ENCODE data around the gene MAP2K5. TPM values are rescaled to one million over a fixed set of nuclear protein-coding genes. Genes with fewer than 3 reads are reported as not detected.

The MAP2K5 gene
- total RNA-seq, 1 donor from 2014 or later: 19.6 TPM

DNA sequence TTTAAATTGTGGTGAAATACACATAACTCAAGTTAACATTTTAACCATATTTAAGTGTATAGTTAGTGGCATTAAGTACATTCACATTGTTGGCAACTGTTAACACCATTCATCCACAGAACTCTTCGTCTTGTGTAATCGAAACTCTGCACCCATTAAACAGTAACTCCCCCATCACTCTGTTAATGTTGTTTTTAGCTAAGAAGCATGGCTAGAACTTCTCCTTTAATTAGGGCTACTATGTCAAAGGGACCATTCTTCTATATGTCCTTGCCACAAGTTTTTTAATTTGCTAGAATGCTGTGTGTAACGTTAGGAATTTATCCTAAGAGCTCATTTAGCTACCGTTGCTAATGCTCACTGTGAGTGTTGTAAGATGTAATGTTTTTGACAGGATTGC, 60.6 kb downstream of the MAP2K5 start:
- Mint-ChIP-seq H3K4me1 (peaks cover 8% of the 10 kb centered on the region), H3K4me3 (no peak overlapping the region), H3K36me3 (ENCODE audit: low read depth) (peaks cover 5% of the 10 kb centered on the region), H3K9me3 (no peaks in the 10 kb centered on the region), H3K27ac (ENCODE audit: unreplicated experiment) (no peak overlapping the region), H3K27me3 (ENCODE audit: low read depth) (no peaks in the 10 kb centered on the region)
- no peak for DNase-seq (ENCODE audit: low read depth, low spot score)
- TF ChIP-seq, protein P1, sequence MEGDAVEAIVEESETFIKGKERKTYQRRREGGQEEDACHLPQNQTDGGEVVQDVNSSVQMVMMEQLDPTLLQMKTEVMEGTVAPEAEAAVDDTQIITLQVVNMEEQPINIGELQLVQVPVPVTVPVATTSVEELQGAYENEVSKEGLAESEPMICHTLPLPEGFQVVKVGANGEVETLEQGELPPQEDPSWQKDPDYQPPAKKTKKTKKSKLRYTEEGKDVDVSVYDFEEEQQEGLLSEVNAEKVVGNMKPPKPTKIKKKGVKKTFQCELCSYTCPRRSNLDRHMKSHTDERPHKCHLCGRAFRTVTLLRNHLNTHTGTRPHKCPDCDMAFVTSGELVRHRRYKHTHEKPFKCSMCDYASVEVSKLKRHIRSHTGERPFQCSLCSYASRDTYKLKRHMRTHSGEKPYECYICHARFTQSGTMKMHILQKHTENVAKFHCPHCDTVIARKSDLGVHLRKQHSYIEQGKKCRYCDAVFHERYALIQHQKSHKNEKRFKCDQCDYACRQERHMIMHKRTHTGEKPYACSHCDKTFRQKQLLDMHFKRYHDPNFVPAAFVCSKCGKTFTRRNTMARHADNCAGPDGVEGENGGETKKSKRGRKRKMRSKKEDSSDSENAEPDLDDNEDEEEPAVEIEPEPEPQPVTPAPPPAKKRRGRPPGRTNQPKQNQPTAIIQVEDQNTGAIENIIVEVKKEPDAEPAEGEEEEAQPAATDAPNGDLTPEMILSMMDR (conservative IDR thresholded peaks at IDR 0.05): no peak

DNA sequence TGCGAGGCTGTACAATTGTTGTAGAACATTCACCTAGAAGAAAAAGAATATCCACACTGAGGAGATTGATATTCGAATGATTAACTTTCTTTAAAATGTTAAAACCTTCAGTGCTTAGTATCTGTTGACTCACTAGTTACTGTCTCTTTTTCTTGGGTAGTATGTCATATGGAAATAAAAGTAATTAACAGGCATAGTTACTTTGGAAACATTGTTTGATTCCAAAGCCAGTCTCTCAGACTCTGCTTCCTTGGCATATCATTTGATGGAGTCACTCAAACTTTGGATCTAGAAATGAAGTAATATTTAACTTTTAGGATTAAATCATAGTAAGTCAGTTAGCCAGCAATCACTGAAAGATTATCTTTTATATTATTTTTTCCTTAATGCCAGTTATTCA, 63.4 kb downstream of the MAP2K5 start:
- no peaks in the 10 kb centered on the region for H3K27me3 Mint-ChIP-seq (ENCODE audit: low read depth)
- TF ChIP-seq, protein P1 (conservative IDR thresholded peaks at IDR 0.05): no peak
- no peaks in the 10 kb centered on the region for H3K9me3 Mint-ChIP-seq
- H3K4me3 Mint-ChIP-seq: no peak overlapping the region
- peaks cover 3% of the 10 kb centered on the region for H3K36me3 Mint-ChIP-seq (ENCODE audit: low read depth)
- peaks cover 17% of the 10 kb centered on the region for H3K4me1 Mint-ChIP-seq
- no peak for DNase-seq (ENCODE audit: low read depth, low spot score)
- H3K27ac Mint-ChIP-seq (ENCODE audit: unreplicated experiment): no peak overlapping the region

DNA sequence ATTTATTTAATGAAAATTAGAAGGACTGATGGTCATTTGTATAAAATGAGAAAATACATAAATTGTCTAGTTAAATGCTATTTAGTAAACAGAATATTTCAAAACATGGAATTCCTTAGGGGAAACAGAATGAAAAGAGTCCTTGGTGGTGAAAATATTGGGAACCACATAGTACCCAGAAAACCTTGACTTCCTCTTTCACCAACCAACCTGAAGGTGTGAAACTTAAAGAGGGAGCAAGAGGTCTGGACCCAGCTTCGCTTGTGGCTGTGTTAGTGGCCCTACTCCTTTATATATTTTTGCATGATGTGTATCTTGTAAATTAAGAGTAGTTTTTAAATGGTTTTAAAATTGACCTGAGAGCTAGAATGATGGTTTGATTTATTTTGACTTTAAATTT, 64.2 kb downstream of the MAP2K5 start:
- Mint-ChIP-seq H3K4me3 (no peak overlapping the region), H3K27ac (ENCODE audit: unreplicated experiment) (no peak overlapping the region), H3K36me3 (ENCODE audit: low read depth) (no peaks in the 10 kb centered on the region), H3K4me1 (peaks cover 17% of the 10 kb centered on the region), H3K9me3 (no peaks in the 10 kb centered on the region), H3K27me3 (ENCODE audit: low read depth) (no peaks in the 10 kb centered on the region)
- DNase-seq (ENCODE audit: low read depth, low spot score): no peak
- TF ChIP-seq, protein P1 (conservative IDR thresholded peaks at IDR 0.05): no peak

DNA sequence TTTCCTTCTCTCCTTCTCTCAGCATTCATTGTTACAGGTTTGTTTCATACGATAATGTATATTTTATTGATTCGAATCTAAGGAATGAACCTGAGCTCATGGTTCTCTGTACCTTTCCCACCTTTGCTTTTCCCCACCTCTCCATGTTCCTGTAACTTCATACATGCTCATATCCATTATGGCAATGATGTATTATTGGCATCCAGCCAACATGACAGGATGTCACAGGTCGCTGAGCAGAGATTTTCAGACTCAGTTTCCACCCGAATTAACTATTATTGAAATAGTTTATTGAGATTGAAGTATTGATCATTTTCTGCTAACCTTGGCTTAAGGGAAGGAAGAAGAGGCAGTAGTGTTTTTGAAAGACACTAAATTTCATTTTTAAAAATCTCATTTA, 64.8 kb downstream of the MAP2K5 start:
- Mint-ChIP-seq H3K27ac (ENCODE audit: unreplicated experiment) (no peak overlapping the region), H3K9me3 (no peaks in the 10 kb centered on the region), H3K27me3 (ENCODE audit: low read depth) (no peaks in the 10 kb centered on the region), H3K36me3 (ENCODE audit: low read depth) (no peaks in the 10 kb centered on the region), H3K4me1 (peaks cover 17% of the 10 kb centered on the region), H3K4me3 (no peak overlapping the region)
- DNase-seq (ENCODE audit: low read depth, low spot score): no peak
- TF ChIP-seq, protein P1 (conservative IDR thresholded peaks at IDR 0.05): no peak

DNA sequence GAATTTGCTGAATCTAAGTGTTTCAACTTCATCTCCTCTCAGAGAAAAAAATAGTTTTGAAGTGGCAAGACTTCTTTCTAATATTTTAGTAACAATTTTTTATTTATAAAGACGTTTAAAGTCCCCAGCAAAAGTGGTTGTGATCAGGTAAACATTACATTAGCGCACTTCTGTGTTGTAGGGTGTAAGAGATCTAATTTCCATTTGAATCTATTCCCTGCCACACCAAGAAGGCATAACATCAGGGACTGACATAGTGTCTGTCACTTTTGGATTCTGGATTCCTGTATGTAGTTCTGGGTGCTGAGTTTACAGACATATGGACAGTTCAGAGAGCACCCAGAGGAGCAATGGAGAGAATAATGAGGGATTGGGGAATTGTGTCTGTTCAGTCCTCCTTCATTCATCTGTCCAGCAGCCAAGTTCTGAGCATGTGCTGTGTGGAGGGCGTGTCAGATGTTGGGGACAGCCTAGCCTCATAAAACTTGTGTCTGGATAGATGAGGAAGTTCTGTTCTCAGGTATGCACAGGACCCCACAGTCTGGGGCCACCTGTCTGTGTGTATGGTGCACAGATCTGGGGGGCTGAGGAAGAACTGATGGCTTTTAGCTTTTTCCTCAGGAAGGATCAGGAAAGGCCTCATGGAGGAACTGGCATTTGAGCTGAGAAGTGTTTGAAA, 65.6 kb downstream of the MAP2K5 start:
- no peaks in the 10 kb centered on the region for H3K27me3 Mint-ChIP-seq (ENCODE audit: low read depth)
- H3K4me3 Mint-ChIP-seq: no peak overlapping the region
- no peak overlapping the region for H3K27ac Mint-ChIP-seq (ENCODE audit: unreplicated experiment)
- H3K36me3 Mint-ChIP-seq (ENCODE audit: low read depth): no peaks in the 10 kb centered on the region
- no peaks in the 10 kb centered on the region for H3K9me3 Mint-ChIP-seq
- TF ChIP-seq, protein P1 (conservative IDR thresholded peaks at IDR 0.05): no peak
- no peak for DNase-seq (ENCODE audit: low read depth, low spot score)
- H3K4me1 Mint-ChIP-seq: peaks cover 17% of the 10 kb centered on the region

Data from neural crest cell (in vitro differentiated cells).